K562 (cell line): ENCODE results near the gene TCF3. TPM values are rescaled to one million over a fixed set of nuclear protein-coding genes. Genes with fewer than 3 reads are reported as not detected.

Experiments
- ATAC-seq: fragments of 200-7000 bp; cut with Tn5 transposase; 3 replicates; pipeline ENCODE4 v1.9.1; 2020; ENCODE audit warnings: moderate library complexity
- BruUV-seq: library from RNA; stranded (reverse); fragments of 400-500 nt; replicated peaks from 2 replicates; lab custom pipeline; 2021; lab: Mats Ljungman, UMichigan
- CTCF ChIA-PET: fragments of 300-600 bp; formaldehyde crosslinking; extraction: SDS; loops from one replicate; lab custom pipeline; 2021; ENCODE audit warnings: low intra/inter-chr PET ratio; lab: Yijun Ruan, JAX
- POLR2A ChIA-PET: fragments of 300-600, 350-650 bp; sonication (Branson Sonifier 250); formaldehyde crosslinking; extraction: SDS; loops from one replicate; lab custom pipeline; 2021; ENCODE audit warnings: antibody characterized with exemption, inconsistent platforms; lab: Yijun Ruan, JAX
- DNase-seq, 4 experiments: peaks; one replicate each; pipeline versions ENCODE4 v3.0.0 to v3.0.0-alpha.2; 2011 to 2018; ENCODE audit warnings: low spot score in 3 of 4, mixed read lengths in 3 of 4; ENCODE audit errors: extremely low read depth in 1 of 4
- FAIRE-seq: peaks from 2 replicates; lab custom pipeline; 2011; peaks lifted over from hg19 to GRCh38; lab: Jason Lieb, UNC
- H2AFZ ChIP-seq: 2 replicates; pipeline ENCODE4 v1.6.0; 2011; ENCODE audit warnings: low read depth, low read length, control low read depth, inconsistent platforms
- H3K27ac ChIP-seq: fragments of 200-600 bp; 3 replicates; pipeline ENCODE4 v1.8.0; 2011; ENCODE audit warnings: low read depth, mild to moderate bottlenecking, control low read depth, inconsistent platforms, low read length, moderate library complexity, mixed read lengths; ENCODE audit errors: extremely low read depth
- H3K27me3 ChIP-seq, 2 experiments: fragments of 300-600 bp in 1 of 2; 2 replicates in 1 of 2; 3 replicates in 1 of 2; pipeline versions ENCODE4 v1.6.0 to v1.8.0; 2011; ENCODE audit warnings: inconsistent platforms in 2 of 2, low read length in 2 of 2, mild to moderate bottlenecking in 1 of 2, mixed read lengths in 1 of 2, moderate library complexity in 1 of 2; ENCODE audit not compliant: control insufficient read depth in 2 of 2, insufficient read depth in 2 of 2
- H3K36me3 ChIP-seq: fragments of 300-600 bp; 3 replicates; pipeline ENCODE4 v1.8.0; 2011; ENCODE audit warnings: mild to moderate bottlenecking, low read length, inconsistent platforms; ENCODE audit not compliant: control insufficient read depth, insufficient read depth
- H3K4me1 ChIP-seq, 2 experiments: fragments of 200-600 bp in 1 of 2; replicated peaks in 1 of 2; 2 replicates in 1 of 2; 3 replicates in 1 of 2; pipeline versions ENCODE4 v1.5.1 to v1.8.0; 2011; ENCODE audit warnings: inconsistent platforms in 2 of 2, low read length in 2 of 2, mild to moderate bottlenecking in 1 of 2, mixed read lengths in 1 of 2, moderate library complexity in 1 of 2; ENCODE audit not compliant: control insufficient read depth in 2 of 2, insufficient read depth in 2 of 2
- H3K4me2 ChIP-seq: 2 replicates; pipeline ENCODE4 v1.6.1; 2011; ENCODE audit warnings: low read length, control low read depth, inconsistent platforms, mixed read lengths; ENCODE audit not compliant: insufficient read depth
- H3K4me3 ChIP-seq: fragments of 200-600 bp; sonication (generic), shearing (Covaris generic); 2 replicates; pipeline ENCODE4 v1.5.1; 2016; ENCODE audit warnings: control low read depth, inconsistent platforms
- H3K79me2 ChIP-seq: fragments of 200-600 bp; 3 replicates; pipeline ENCODE4 v1.8.0; 2011; ENCODE audit warnings: low read length, inconsistent platforms; ENCODE audit not compliant: control insufficient read depth, insufficient read depth
- H3K9ac ChIP-seq, 2 experiments: 2 replicates each; pipeline versions ENCODE4 v1.6.0 to v1.6.1; 2011; ENCODE audit warnings: low read depth in 2 of 2, low read length in 2 of 2, control low read depth in 1 of 2, inconsistent platforms in 1 of 2, mild to moderate bottlenecking in 1 of 2, mixed read lengths in 1 of 2; ENCODE audit not compliant: insufficient read depth in 1 of 2
- H3K9me1 ChIP-seq: one replicate; pipeline ENCODE4 v1.6.0; 2011; ENCODE audit warnings: inconsistent platforms, mild to moderate bottlenecking, low read length, moderate library complexity; ENCODE audit not compliant: control insufficient read depth, insufficient read depth
- H3K9me3 ChIP-seq: replicated peaks from 2 replicates; pipeline ENCODE4 v1.5.1; 2011; ENCODE audit warnings: low read depth, low read length, inconsistent platforms; ENCODE audit not compliant: control insufficient read depth, insufficient read depth
- H4K20me1 ChIP-seq: replicated peaks from 2 replicates; pipeline ENCODE4 v1.6.1; 2011; ENCODE audit warnings: low read length, inconsistent platforms, mixed read lengths; ENCODE audit not compliant: control insufficient read depth, insufficient read depth
- FIP1L1 ChIP-seq: fragments of 200-400 bp; formaldehyde crosslinking; IDR thresholded peaks from 2 replicates; pipeline ENCODE4 v1.6.1; 2018; ENCODE audit warnings: mild to moderate bottlenecking, low read depth, low read length; ENCODE audit not compliant: poor library complexity, severe bottlenecking
- LEF1 ChIP-seq: fragments of 450-650 bp; IDR thresholded peaks from 2 replicates; pipeline ENCODE4 v1.6.1; 2016; ENCODE audit warnings: mild to moderate bottlenecking
- POLR2G ChIP-seq: fragments of 200-400 bp; formaldehyde crosslinking; IDR thresholded peaks from 2 replicates; pipeline ENCODE4 v1.6.1; 2017; ENCODE audit warnings: low read depth, mild to moderate bottlenecking, antibody characterized with exemption, low read length, moderate library complexity
- POLR3A ChIP-seq: IDR thresholded peaks from 2 replicates; pipeline ENCODE4 v1.6.1; 2011; ENCODE audit warnings: borderline replicate concordance, mild to moderate bottlenecking, moderate library complexity; ENCODE audit not compliant: insufficient read length, insufficient read depth; ENCODE audit errors: extremely low read depth
- PRDM10 ChIP-seq: fragments of 450-650 bp; IDR thresholded peaks from 2 replicates; pipeline ENCODE4 v1.6.1; 2018; ENCODE audit not compliant: partially characterized antibody
- ZNF511 ChIP-seq: sonication (generic); formaldehyde crosslinking; IDR thresholded peaks from 2 replicates; pipeline ENCODE4 v1.8.0; 2022; ENCODE audit warnings: mild to moderate bottlenecking, missing genetic modification reagents
- ZNF551 ChIP-seq: fragments of 250-450 bp; sonication (Bioruptor Pico); IDR thresholded peaks from 2 replicates; pipeline ENCODE4 v1.5.0; 2021; ENCODE audit warnings: mild to moderate bottlenecking, moderate library complexity
- ZNF695 ChIP-seq: fragments of 450-650 bp; formaldehyde crosslinking; IDR thresholded peaks from 2 replicates; pipeline ENCODE4 v1.4.0; 2020; ENCODE audit warnings: mild to moderate bottlenecking, moderate library complexity
- WGBS: fragments of 100-300 bp; shearing (Covaris generic); methylation state at CpG from one replicate; pipeline ENCODE4 v1.1.6; 2016; ENCODE audit warnings: low coverage, mixed read lengths; ENCODE audit not compliant: insufficient coverage; ENCODE audit errors: missing lambda C conversion rate; 5-methylcytosine and 5-hydroxymethylcytosine counted together
- in situ Hi-C: fragments of 300-500 bp; cut with MboI; formaldehyde crosslinking; loops from 4 replicates; pipeline ENCODE4 v1.15.0; 2018; ENCODE audit warnings: inconsistent platforms, mixed read lengths
- intact Hi-C: fragments of 100-400 bp; cut with micrococcal nuclease; formaldehyde crosslinking; loops from 2 replicates; pipeline ENCODE4 v1.14.2; 2022
- polyA plus RNA-seq, 8 experiments: library from polyadenylated mRNA; depleted of rRNA in 4 of 8; stranded (reverse) in 5 of 8; unstranded in 3 of 8; fragments of >200 nt; fragmentation: Nextera tagmentation in 2 of 8; fragmentation: Illumina TruSeq in 1 of 8; extraction: Ambion mirVana in 2 of 8; extraction: Trizol in 1 of 8; gene quantifications; 2 replicates each; pipeline versions ENCODE4 v1.2.1 to v1.2.3, GENCODE V29; 2011 to 2014; ENCODE audit warnings: inconsistent platforms in 1 of 8, missing spikeins in 1 of 8
- total RNA-seq, 7 experiments: library from RNA; depleted of rRNA in 6 of 7; stranded (reverse); fragments of >200 nt in 6 of 7; fragmentation: Illumina TruSeq in 2 of 7; extraction: Trizol in 2 of 7; gene quantifications; 2 replicates each; pipeline versions ENCODE4 v1.2.1 to v1.2.3, GENCODE V29; 2011 to 2021; ENCODE audit warnings: low replicate concordance in 1 of 7

TCF3 gene
- total and polyA plus RNA-seq, 9 of the 15 experiments (the other 6 are each of a cell fraction or from before 2014, with no cell fraction given): 5.6 to 259 (median 84.0) TPM

GRCh38 chr19:1598777-1599459 lies 53.5 kb downstream of the TCF3 start:
- no peak overlapping the region for H2AFZ ChIP-seq
- peaks cover 3% of the 10 kb centered on the region for H3K9me1 ChIP-seq
- peaks cover 78% of the 10 kb centered on the region for H3K36me3 ChIP-seq
- H3K9ac ChIP-seq: peak overlapping the region in 1 of 2 experiments; percentile 56; a peak in 1 of 4 replicates
- intact Hi-C loops (no loop called here), in situ Hi-C loops (no loop called here)
- no peak overlapping the region for H3K4me3 ChIP-seq
- ChIA-PET CTCF (no interaction called here), POLR2A (interaction anchor here (0.6 kb wide), 1 partner anchor 739 kb away, joined by 3 read pairs; no protein-coding TSS in a partner anchor)
- ATAC-seq (no peak), FAIRE-seq (no peak), DNase-seq (no peak)
- TF ChIP-seq ZNF511 (CRISPR knock-in tag) (no peak), ZNF551 (CRISPR knock-in tag) (no peak), LEF1 (no peak), POLR2G (peak; percentile 47; the same call in 1 of the 2 replicates), PRDM10 (peak; percentile 32), FIP1L1 (no peak), ZNF695 (CRISPR knock-in tag) (no peak), POLR3A (no peak)
- no peaks in the 10 kb centered on the region for H3K27me3 ChIP-seq
- H3K4me2 ChIP-seq: no peak overlapping the region
- WGBS: 96% methylated on average over 19 of the region's 20 CpGs
- H3K27ac ChIP-seq: no peak overlapping the region
- peaks cover 18% of the 10 kb centered on the region for H4K20me1 ChIP-seq
- peaks cover 57% of the 10 kb centered on the region for H3K79me2 ChIP-seq
- H3K4me1 ChIP-seq: peaks cover 25 to 56% of the 10 kb centered on the region in 2 experiments
- no peaks in the 10 kb centered on the region for H3K9me3 ChIP-seq
- BruUV-seq: no TSS peak
